WI38 (cell line): ENCODE results near the gene RAPGEF2.

Experiments
- H3K4me3 ChIP-seq: 2 replicates; pipeline ENCODE4 v1.5.1; 2011; ENCODE audit warnings: low read depth, mild to moderate bottlenecking, control low read depth, low read length
- TF ChIP-seq, protein P1 (sequence below): IDR thresholded peaks from 2 replicates; pipeline ENCODE4 v1.5.1; 2012; ENCODE audit warnings: low read depth, mild to moderate bottlenecking, control low read depth, low read length

The RAPGEF2 gene

GRCh38 chr4:159229164-159229563, 126.3 kb downstream of the RAPGEF2 start:
- peak overlapping the region; percentile 62 for H3K4me3 ChIP-seq
- TF ChIP-seq, protein P1, sequence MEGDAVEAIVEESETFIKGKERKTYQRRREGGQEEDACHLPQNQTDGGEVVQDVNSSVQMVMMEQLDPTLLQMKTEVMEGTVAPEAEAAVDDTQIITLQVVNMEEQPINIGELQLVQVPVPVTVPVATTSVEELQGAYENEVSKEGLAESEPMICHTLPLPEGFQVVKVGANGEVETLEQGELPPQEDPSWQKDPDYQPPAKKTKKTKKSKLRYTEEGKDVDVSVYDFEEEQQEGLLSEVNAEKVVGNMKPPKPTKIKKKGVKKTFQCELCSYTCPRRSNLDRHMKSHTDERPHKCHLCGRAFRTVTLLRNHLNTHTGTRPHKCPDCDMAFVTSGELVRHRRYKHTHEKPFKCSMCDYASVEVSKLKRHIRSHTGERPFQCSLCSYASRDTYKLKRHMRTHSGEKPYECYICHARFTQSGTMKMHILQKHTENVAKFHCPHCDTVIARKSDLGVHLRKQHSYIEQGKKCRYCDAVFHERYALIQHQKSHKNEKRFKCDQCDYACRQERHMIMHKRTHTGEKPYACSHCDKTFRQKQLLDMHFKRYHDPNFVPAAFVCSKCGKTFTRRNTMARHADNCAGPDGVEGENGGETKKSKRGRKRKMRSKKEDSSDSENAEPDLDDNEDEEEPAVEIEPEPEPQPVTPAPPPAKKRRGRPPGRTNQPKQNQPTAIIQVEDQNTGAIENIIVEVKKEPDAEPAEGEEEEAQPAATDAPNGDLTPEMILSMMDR, result no peak

DNA sequence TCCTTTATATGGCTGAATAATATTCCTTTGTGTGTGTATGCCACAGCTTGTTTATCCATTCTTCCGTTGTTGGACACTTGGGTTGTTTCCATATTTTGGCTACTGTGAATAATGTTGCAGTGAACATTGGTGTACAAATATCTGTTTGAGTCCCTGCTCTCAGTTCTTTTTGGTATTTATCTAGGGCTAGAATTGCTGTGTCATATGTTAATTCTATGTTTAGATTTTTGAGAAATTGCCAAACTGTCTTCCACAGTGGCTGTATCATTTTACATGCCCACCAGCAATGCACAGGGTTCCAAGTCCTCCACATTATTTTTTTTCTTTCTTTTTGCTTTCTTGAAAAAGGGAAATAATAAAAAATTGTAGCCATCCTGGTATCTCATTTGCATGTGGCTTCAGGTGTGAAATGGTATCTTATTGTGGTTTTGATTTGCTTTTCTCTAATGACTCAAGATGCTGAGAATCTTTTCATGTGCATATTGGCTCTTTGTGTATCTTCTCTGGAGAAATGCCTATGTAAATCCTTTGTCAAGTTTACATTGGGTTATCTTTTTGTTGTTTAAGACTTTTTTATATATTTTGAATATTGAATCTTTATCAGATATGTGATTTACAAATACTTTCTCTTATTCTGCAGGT, 129.7 kb downstream of the RAPGEF2 start:
- TF ChIP-seq, protein P1, result no peak
- H3K4me3 ChIP-seq, result no peak overlapping the region

- TF ChIP-seq, protein P1, result no peak
- H3K4me3 ChIP-seq, result no peak overlapping the region
Observed at GRCh38 chr4:159235779-159236368, 133.0 kb downstream of the RAPGEF2 start.

GRCh38 chr4:159237975-159238374, 135.1 kb downstream of the RAPGEF2 start:
- TF ChIP-seq, protein P1, result no peak

GRCh38 chr4:159238631-159239030, 135.8 kb downstream of the RAPGEF2 start:
- TF ChIP-seq, protein P1, result no peak
- H3K4me3 ChIP-seq, result no peak overlapping the region

More at GRCh38 chr4:159237975-159238374, 135.1 kb downstream of the RAPGEF2 start:
- no peak overlapping the region for H3K4me3 ChIP-seq

DNA sequence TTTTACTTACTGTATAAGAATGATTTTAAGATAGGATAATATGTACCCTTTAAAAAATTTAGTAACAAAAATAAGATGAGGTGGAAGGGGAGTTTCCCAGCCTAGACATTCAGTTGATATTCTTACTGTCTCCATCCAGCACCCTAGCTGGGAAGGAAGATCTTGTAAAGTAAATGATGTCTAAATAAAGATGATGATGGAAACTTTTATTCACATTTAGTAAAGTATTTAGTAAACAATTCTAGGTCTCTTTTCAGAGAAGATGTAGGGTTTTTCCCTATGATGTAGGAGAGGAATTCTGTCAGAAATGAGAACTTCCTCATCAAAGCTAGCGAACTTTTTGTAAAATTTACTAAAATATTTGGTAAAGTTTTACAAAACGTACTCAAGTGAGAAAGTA, 136.8 kb downstream of the RAPGEF2 start:
- TF ChIP-seq, protein P1, result no peak
- no peak overlapping the region for H3K4me3 ChIP-seq

GRCh38 chr4:159240046-159240445, 137.2 kb downstream of the RAPGEF2 start:
- no peak overlapping the region for H3K4me3 ChIP-seq
- TF ChIP-seq, protein P1, result no peak
